HG03558 (cell line): ENCODE data around the gene MOB1B.
"Not testable (repeated sequence)": the region's sequence is repeated elsewhere in the genome, so short reads cannot be mapped to it uniquely, and the experiment has no call there.

Experiments
- ATAC-seq: cut with Tn5 transposase; IDR thresholded peaks from one replicate; pipeline ENCODE4 v1.9.1; 2021; ENCODE audit warnings: moderate number of reproducible peaks; ENCODE audit not compliant: unreplicated experiment; ENCODE audit errors: extremely low read depth

The MOB1B gene

GRCh38 chr4:70946939-70947338 lies 44.8 kb downstream of the MOB1B start:
- ATAC-seq, result no peak

- no peak for ATAC-seq
Measured at GRCh38 chr4:70948665-70949260, 46.6 kb downstream of the MOB1B start.

- ATAC-seq, result no peak
Measured at GRCh38 chr4:70954032-70954431, 51.9 kb downstream of the MOB1B start.

GRCh38 chr4:70956549-70957210 lies 54.5 kb downstream of the MOB1B start:
- ATAC-seq, result no peak

- ATAC-seq, result no peak
Measured at GRCh38 chr4:70958681-70959080, 56.5 kb downstream of the MOB1B start.

- ATAC-seq, result no peak
Measured at GRCh38 chr4:70969076-70969475, 66.9 kb downstream of the MOB1B start.

- ATAC-seq, result no peak
Measured at GRCh38 chr4:70976252-70976651, 74.1 kb downstream of the MOB1B start.

- ATAC-seq, result no peak
Measured at GRCh38 chr4:70979445-70980008, 77.4 kb downstream of the MOB1B start.

GRCh38 chr4:70980196-70980595 lies 78.0 kb downstream of the MOB1B start:
- ATAC-seq, result no peak

- no peak for ATAC-seq
Measured at GRCh38 chr4:70984106-70984505, 81.9 kb downstream of the MOB1B start.

GRCh38 chr4:70984589-70984988 lies 82.4 kb downstream of the MOB1B start:
- no peak for ATAC-seq

- no peak for ATAC-seq
Measured at GRCh38 chr4:70991596-70991995, 89.4 kb downstream of the MOB1B start.

- no peak for ATAC-seq
Measured at GRCh38 chr4:70992391-70992881, 90.3 kb downstream of the MOB1B start.

GRCh38 chr4:70993181-70994068 lies 91.3 kb downstream of the MOB1B start, which contains the start of gene DCK:
TSS of gene DCK (plus strand) at chr4:70993649. CDS start at chr4:70993836, 187 bp downstream.
- peak; percentile 61 for ATAC-seq

GRCh38 chr4:70994069-70994366 lies 91.8 kb downstream of the MOB1B start:
- ATAC-seq, result no peak

GRCh38 chr4:70994387-70995099 lies 92.4 kb downstream of the MOB1B start:
- ATAC-seq, result peak; percentile 28

GRCh38 chr4:70996018-70996360 lies 93.8 kb downstream of the MOB1B start:
- ATAC-seq, result no peak

- ATAC-seq, result no peak
Measured at GRCh38 chr4:70997036-70997435, 94.9 kb downstream of the MOB1B start.

- ATAC-seq, result no peak
Measured at GRCh38 chr4:70997546-70997945, 95.4 kb downstream of the MOB1B start.

GRCh38 chr4:70999639-71000038 lies 97.5 kb downstream of the MOB1B start:
- ATAC-seq, result not testable (repeated sequence)
